ENCODE measurements around the gene USP15. TPM values are rescaled to one million over a fixed set of nuclear protein-coding genes. Genes with fewer than 3 reads are reported as not detected.

Gene USP15
- total RNA-seq, 1 donor from 2014 or later = 50.9 TPM

DNA sequence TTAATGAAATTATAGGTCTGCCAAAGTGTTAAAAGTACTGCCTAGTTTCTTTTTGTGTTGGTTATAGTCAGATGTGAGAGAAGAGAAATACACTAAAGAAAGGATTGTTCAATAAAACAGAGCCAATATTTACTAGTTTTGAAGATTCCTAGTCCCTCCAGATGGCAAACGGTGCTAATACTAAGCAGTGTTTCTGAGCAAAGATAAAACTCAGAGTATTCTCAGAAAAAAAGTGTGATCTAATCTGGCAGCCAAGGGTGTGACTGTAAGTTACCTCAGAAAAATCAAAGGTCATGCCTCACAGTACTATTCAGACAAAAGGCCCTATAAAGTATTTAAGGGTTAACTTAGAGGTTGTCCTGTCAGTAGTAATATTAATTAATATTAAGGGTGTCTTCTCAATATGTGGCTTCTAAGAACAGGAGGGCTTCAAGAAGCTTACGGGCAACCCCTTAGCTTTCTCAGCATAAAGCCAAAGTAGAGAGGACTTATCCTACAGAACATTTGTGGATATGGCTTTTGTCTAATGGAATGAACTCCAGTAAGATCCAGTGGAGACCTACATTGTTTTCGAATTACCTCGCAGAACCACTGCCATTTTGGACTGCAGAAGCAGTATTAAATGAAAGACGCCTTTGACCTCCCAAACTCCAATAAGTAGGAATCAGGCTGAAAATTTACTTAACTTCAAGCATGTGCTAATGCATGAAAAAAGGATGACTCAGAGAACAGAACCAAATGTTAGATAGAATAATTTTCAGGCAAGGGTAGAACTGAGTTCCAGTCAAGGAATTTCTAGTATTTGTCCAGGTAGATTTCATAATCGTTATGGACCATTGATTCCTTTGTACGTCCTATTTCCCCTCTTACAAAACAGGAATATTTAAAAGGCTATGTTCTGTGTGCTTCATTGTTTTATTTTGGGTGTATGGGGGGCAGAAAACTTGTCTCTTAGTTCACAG is 46.6 kb downstream of the USP15 start:
- Mint-ChIP-seq H3K36me3 (peaks cover 55% of the 10 kb centered on the region), H3K4me3 (no peak overlapping the region), H3K9me3 (peaks cover 37% of the 10 kb centered on the region), H3K27me3 (ENCODE audit: low read depth) (no peaks in the 10 kb centered on the region), H3K4me1 (no peaks in the 10 kb centered on the region), H3K27ac (no peak overlapping the region)
- no peak for DNase-seq (ENCODE audit: low spot score in 2 of 2, unreplicated experiment in 2 of 2)
- TF ChIP-seq, protein P1, sequence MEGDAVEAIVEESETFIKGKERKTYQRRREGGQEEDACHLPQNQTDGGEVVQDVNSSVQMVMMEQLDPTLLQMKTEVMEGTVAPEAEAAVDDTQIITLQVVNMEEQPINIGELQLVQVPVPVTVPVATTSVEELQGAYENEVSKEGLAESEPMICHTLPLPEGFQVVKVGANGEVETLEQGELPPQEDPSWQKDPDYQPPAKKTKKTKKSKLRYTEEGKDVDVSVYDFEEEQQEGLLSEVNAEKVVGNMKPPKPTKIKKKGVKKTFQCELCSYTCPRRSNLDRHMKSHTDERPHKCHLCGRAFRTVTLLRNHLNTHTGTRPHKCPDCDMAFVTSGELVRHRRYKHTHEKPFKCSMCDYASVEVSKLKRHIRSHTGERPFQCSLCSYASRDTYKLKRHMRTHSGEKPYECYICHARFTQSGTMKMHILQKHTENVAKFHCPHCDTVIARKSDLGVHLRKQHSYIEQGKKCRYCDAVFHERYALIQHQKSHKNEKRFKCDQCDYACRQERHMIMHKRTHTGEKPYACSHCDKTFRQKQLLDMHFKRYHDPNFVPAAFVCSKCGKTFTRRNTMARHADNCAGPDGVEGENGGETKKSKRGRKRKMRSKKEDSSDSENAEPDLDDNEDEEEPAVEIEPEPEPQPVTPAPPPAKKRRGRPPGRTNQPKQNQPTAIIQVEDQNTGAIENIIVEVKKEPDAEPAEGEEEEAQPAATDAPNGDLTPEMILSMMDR (IDR thresholded peaks at IDR 0.05; ENCODE audit: unreplicated experiment) = no peak

- DNase-seq (ENCODE audit: low spot score in 2 of 2, unreplicated experiment in 2 of 2) = no peak
- peaks cover 33% of the 10 kb centered on the region for H3K9me3 Mint-ChIP-seq
- no peak overlapping the region for H3K4me3 Mint-ChIP-seq
- H3K4me1 Mint-ChIP-seq = no peaks in the 10 kb centered on the region
- peaks cover 51% of the 10 kb centered on the region for H3K36me3 Mint-ChIP-seq
- H3K27me3 Mint-ChIP-seq (ENCODE audit: low read depth) = no peaks in the 10 kb centered on the region
- TF ChIP-seq, protein P1 (IDR thresholded peaks at IDR 0.05; ENCODE audit: unreplicated experiment) = no peak
- H3K27ac Mint-ChIP-seq = no peak overlapping the region
These were observed 48.0 kb downstream of the USP15 start for GRCh38 chr12:62308201-62308600.

DNA sequence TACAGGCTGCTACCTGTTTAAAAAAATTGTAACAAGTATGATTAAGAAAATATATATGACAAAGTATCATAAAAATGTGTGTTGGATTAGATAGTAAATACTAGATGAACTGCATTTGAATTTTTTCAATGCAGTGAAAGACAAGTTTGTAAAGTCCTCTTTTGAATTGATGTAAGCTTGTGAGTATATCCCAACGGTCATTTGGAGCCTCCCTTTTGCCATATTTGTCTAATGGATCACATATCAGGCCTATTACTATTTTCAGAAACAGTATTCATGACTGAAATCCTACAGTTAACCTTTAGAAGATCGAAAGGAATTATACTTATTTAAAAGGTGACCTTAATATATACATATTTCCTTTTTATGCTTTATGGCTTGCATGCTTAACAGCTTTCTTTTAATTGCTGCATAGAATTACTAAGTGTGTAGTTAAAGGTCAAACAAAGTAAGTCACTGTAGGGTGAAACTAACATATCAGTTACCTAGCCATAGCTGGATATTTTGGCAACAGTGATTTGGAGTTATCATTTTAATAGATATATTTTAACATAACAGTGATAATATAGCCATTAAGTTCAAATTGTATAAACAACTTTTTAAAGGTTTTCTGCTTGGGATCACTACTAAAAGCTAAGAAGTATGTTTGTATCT is 53.6 kb downstream of the USP15 start:
- Mint-ChIP-seq H3K27ac (no peak overlapping the region), H3K4me3 (no peak overlapping the region), H3K4me1 (no peaks in the 10 kb centered on the region), H3K36me3 (peaks cover 12% of the 10 kb centered on the region), H3K27me3 (ENCODE audit: low read depth) (no peaks in the 10 kb centered on the region), H3K9me3 (no peaks in the 10 kb centered on the region)
- TF ChIP-seq, protein P1 (IDR thresholded peaks at IDR 0.05; ENCODE audit: unreplicated experiment) = no peak
- DNase-seq (ENCODE audit: low spot score in 2 of 2, unreplicated experiment in 2 of 2) = no peak

GRCh38 chr12:62317017-62317416 is 56.8 kb downstream of the USP15 start:
- H3K4me3 Mint-ChIP-seq = no peak overlapping the region
- no peak overlapping the region for H3K27ac Mint-ChIP-seq
- no peaks in the 10 kb centered on the region for H3K27me3 Mint-ChIP-seq (ENCODE audit: low read depth)

DNA sequence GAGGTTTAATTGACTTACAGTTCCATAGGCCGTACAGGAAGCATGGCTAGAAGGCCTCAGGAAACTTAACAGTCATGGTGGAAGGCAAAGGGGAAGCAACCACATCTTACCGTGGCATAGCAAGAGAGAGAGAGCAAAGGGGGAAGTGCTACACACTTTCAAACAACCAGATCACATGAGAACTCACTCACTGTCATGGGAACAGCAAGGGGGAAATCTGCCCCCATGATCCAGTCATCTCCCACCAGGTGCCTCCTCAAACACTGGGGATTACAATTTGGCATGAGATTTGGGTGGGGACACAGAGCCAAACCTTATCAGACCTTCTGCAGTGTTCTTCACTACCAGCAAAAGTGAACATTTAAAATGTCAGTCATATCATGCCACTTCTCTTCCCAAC is 58.9 kb downstream of the USP15 start:
- H3K4me1 Mint-ChIP-seq = no peaks in the 10 kb centered on the region
- peaks cover 7% of the 10 kb centered on the region for H3K9me3 Mint-ChIP-seq
- peaks cover 34% of the 10 kb centered on the region for H3K36me3 Mint-ChIP-seq
- no peak overlapping the region for H3K4me3 Mint-ChIP-seq
- TF ChIP-seq, protein P1 (IDR thresholded peaks at IDR 0.05; ENCODE audit: unreplicated experiment) = no peak
- no peaks in the 10 kb centered on the region for H3K27me3 Mint-ChIP-seq (ENCODE audit: low read depth)
- no peak for DNase-seq (ENCODE audit: low spot score in 2 of 2, unreplicated experiment in 2 of 2)
- no peak overlapping the region for H3K27ac Mint-ChIP-seq

More at GRCh38 chr12:62317017-62317416, 56.8 kb downstream of the USP15 start:
- Mint-ChIP-seq H3K9me3 (peaks cover 7% of the 10 kb centered on the region), H3K36me3 (peaks cover 24% of the 10 kb centered on the region), H3K4me1 (no peaks in the 10 kb centered on the region)
- no peak for DNase-seq (ENCODE audit: low spot score in 2 of 2, unreplicated experiment in 2 of 2)
- TF ChIP-seq, protein P1 (IDR thresholded peaks at IDR 0.05; ENCODE audit: unreplicated experiment) = no peak

Data from mesothelial cell of epicardium (in vitro differentiated cells).